C4-2B (cell line): ENCODE measurements around the gene DENND5A.

Source experiments
- H3K27ac ChIP-seq: fragments of 450-650 bp; 2 replicates; pipeline ENCODE4 v1.5.1; 2017
- CTCF ChIP-seq: fragments of 450-650 bp; conservative IDR thresholded peaks from 2 replicates; pipeline ENCODE4 v1.5.1; 2017; ENCODE audit warnings: mild to moderate bottlenecking
- ZFX ChIP-seq: fragments of 450-650 bp; IDR thresholded peaks from 2 replicates; pipeline ENCODE4 v1.6.1; 2017

DENND5A gene

GRCh38 chr11:9273376-9274336 lies 8.5 kb upstream of the DENND5A start:
- H3K27ac ChIP-seq: no peak overlapping the region
- TF ChIP-seq ZFX (no peak), CTCF (no peak)

- TF ChIP-seq CTCF: no peak
- no peak for TF ChIP-seq ZFX
- no peak overlapping the region for H3K27ac ChIP-seq
These were observed 4.4 kb upstream of the DENND5A start for GRCh38 chr11:9269492-9270013.

- H3K27ac ChIP-seq: no peak overlapping the region
- TF ChIP-seq CTCF: no peak
- TF ChIP-seq ZFX: no peak
These were observed 2.5 kb upstream of the DENND5A start for GRCh38 chr11:9267680-9268079.

- no peak overlapping the region for H3K27ac ChIP-seq
- TF ChIP-seq ZFX (no peak), CTCF (no peak)
These were observed 1.8 kb upstream of the DENND5A start for GRCh38 chr11:9266926-9267325.

GRCh38 chr11:9266132-9266736 lies 1.1 kb upstream of the DENND5A start:
- H3K27ac ChIP-seq: no peak overlapping the region
- TF ChIP-seq ZFX: no peak
- TF ChIP-seq CTCF: no peak

- no peak for TF ChIP-seq CTCF
- TF ChIP-seq ZFX: no peak
- peak overlapping the region; percentile 79 for H3K27ac ChIP-seq
These were observed 587 bp downstream of the DENND5A start for GRCh38 chr11:9264316-9265210.
